Activated naive CD8-positive, alpha-beta T cell treated with anti-CD3 and anti-CD28 coated beads, Interleukin-2, amount 50 U/mL, for 24 hours (primary cell): ENCODE results near the gene DOK5.
"Not testable (repeated sequence)": the region's sequence is repeated elsewhere in the genome, so short reads cannot be mapped to it uniquely, and the experiment has no call there.

Experiments used
- ATAC-seq: fragments of 150-1000 bp; cut with Tn5 transposase; one replicate; pipeline ENCODE4 v1.10.0; 2021
- DNase-seq: peaks from one replicate; pipeline ENCODE4 v3.0.0; 2021
- H3K27ac Mint-ChIP-seq: one replicate; pipeline ENCODE4 v1.8.0; 2021; ENCODE audit warnings: mild to moderate bottlenecking, mixed read lengths
- H3K27me3 Mint-ChIP-seq: one replicate; pipeline ENCODE4 v1.8.0; 2021; ENCODE audit warnings: mixed read lengths
- H3K36me3 Mint-ChIP-seq: one replicate; pipeline ENCODE4 v1.8.0; 2021; ENCODE audit warnings: low read depth, mixed read lengths
- H3K4me1 Mint-ChIP-seq: one replicate; pipeline ENCODE4 v1.8.0; 2021; ENCODE audit warnings: mixed read lengths
- H3K4me3 Mint-ChIP-seq: one replicate; pipeline ENCODE4 v1.8.0; 2021; ENCODE audit warnings: mild to moderate bottlenecking, moderate library complexity, mixed read lengths
- H3K9me3 Mint-ChIP-seq: one replicate; pipeline ENCODE4 v1.8.0; 2021; ENCODE audit warnings: mixed read lengths

Gene DOK5

DNA sequence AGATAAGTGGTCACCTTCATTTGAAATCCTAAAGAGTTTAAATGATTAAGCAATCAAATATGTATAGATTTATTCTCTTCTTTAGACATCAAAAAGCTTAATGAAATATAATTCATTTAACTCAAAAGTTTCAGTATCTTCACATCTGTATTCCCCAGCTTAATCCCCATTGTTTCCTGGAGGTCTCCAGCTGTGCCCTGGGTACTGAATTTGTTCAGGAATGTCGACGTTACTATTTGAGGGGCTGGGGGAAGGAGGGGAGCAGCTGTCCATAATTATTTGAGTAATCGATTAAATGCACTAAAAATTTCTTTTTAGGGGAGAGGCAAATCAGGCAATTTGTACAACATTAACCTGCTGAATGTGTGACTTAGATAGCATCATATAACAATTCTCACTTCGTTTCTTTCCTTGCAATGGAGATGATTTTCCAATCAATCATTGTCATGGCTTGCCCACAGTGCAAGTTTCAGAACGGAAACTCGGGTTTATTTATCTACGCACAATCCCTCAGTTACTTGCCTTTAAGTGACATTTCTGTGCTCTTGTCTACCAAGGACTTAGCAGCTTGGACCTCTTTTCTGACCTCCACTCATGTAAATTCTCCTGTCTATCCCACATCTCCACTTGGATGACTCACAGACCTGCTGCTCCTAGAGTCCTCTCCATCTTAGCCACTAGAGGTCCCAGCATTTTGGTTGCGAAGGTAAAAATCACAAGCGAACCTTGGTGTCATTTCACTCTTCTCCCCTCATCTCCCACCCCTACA is 3.9 kb downstream of the DOK5 start:
- DNase-seq = no peak
- ATAC-seq = peak; percentile 24
- Mint-ChIP-seq H3K36me3 (no peaks in the 10 kb centered on the region), H3K27ac (no peak overlapping the region), H3K4me1 (peaks cover 14% of the 10 kb centered on the region), H3K9me3 (peaks cover 6% of the 10 kb centered on the region), H3K4me3 (no peak overlapping the region), H3K27me3 (peaks cover 49% of the 10 kb centered on the region)

DNA sequence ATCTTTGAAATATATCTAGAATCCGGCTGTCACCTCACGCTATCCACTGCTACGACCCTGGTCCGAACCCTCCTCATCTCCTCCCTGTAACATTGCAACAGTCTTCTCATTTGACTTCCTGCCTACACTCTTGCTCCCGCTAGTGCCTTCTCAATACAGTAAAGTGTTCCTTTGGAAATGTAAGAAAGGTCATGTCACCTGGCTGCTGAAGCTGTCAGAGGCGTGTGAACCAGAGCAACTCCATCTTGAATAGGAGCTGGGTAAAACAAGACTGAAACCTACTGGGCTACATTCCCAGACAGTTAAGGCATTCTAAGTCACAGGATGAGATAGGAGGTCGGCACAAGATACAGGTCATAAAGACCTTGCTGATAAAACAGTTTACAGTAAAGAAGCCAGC is 4.5 kb downstream of the DOK5 start:
- ATAC-seq, H3K27ac Mint-ChIP-seq, DNase-seq, H3K9me3 Mint-ChIP-seq, H3K4me3 Mint-ChIP-seq, H3K4me1 Mint-ChIP-seq, H3K36me3 Mint-ChIP-seq: not testable (repeated sequence)
- H3K27me3 Mint-ChIP-seq = peaks cover 43% of the 10 kb centered on the region

DNA sequence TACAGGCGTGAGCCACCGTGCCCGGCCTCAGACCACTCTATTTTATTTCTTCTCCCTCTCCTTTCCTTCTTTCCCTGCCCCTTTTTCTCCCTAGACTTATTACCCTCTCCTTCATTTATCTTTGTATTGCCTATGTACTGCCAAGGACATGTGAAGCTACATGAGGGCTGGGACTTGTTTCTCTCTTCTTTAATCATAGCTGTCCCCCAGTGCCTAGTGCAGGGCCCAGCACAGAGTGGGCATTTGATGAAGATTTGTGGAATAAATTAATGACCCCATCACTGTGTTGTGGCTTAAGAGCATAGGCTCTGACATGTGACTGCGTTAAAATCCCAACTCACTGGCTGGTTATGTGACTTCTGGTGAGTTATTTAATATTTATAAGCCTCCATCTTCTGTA is 6.0 kb downstream of the DOK5 start:
- DNase-seq (no peak), ATAC-seq (no peak)
- peaks cover 6% of the 10 kb centered on the region for H3K4me1 Mint-ChIP-seq
- no peaks in the 10 kb centered on the region for H3K36me3 Mint-ChIP-seq
- H3K27me3 Mint-ChIP-seq = peaks cover 33% of the 10 kb centered on the region
- no peak overlapping the region for H3K27ac Mint-ChIP-seq
- H3K4me3 Mint-ChIP-seq = no peak overlapping the region
- H3K9me3 Mint-ChIP-seq = peaks cover 6% of the 10 kb centered on the region

DNA sequence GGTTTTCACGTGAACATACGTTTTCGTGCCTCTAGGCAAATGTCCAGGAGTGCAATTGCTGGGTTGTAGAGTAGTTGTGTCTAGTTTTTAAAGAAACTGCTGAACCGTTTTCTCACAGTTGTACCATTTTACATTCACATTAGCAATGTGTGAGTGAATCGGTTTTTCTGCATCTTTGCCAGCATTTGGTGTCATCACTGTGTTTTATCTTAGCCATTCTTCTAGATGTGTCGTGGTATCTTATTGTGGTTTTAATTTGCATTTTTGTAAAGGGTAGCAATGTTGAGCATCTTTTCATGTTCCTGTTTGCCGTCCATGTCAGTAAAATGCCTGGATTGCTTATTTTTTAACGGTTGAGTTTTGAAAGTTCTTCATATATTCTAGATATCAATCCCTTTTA is 10.2 kb downstream of the DOK5 start:
- no peak overlapping the region for H3K4me3 Mint-ChIP-seq

DNA sequence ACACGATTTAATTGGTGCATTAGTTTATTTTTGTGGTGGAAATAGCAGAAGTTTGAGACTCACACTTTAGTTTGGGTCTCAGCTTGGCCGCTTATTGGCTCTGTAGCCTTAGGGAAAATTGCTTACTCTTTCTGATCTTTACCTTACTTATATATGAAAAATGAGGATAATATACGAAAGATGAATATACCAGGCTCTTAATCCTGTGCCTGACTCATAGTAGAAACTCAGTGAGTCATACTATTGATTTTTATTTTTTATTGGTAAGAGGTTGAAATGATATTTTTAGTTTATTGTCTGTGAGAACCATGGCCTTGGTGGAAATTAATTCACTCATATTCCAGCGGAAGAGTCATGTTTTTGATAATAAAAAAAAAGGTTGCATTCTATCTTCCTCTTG is 11.2 kb downstream of the DOK5 start:
- Mint-ChIP-seq H3K27ac (no peak overlapping the region), H3K36me3 (no peaks in the 10 kb centered on the region), H3K4me3 (no peak overlapping the region), H3K4me1 (no peaks in the 10 kb centered on the region), H3K9me3 (no peaks in the 10 kb centered on the region), H3K27me3 (peaks cover 5% of the 10 kb centered on the region)
- DNase-seq = no peak
- no peak for ATAC-seq

More for the DNA sequence above, 10.2 kb downstream of the DOK5 start:
- H3K9me3 Mint-ChIP-seq = no peaks in the 10 kb centered on the region
- DNase-seq (no peak), ATAC-seq (no peak)
- no peaks in the 10 kb centered on the region for H3K36me3 Mint-ChIP-seq
- no peak overlapping the region for H3K27ac Mint-ChIP-seq
- no peaks in the 10 kb centered on the region for H3K4me1 Mint-ChIP-seq
- H3K27me3 Mint-ChIP-seq = peaks cover 9% of the 10 kb centered on the region

DNA sequence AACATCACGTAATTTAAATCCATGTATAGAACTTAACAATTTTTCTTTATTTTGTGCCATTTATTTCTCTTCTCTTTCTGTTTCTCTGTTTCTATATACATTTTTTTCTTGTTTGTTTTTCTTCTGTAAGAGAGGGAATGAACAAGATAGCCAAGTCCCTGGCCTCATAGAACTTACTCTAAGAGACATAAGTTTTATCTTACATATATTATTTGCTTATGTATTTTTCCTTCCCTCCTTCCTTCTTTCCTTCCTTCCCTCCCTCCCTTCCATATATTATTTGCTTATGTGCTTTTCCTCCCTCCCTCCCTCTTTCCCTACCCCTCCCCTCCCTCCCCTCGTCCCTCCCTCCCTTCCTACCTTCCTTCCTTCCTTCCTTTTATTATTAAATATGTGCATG is 13.0 kb downstream of the DOK5 start:
- ATAC-seq = no peak
- Mint-ChIP-seq H3K9me3 (peaks cover 3% of the 10 kb centered on the region), H3K27me3 (peaks cover 7% of the 10 kb centered on the region), H3K36me3 (no peaks in the 10 kb centered on the region), H3K4me1 (no peaks in the 10 kb centered on the region), H3K27ac (no peak overlapping the region), H3K4me3 (no peak overlapping the region)
- DNase-seq = no peak

DNA sequence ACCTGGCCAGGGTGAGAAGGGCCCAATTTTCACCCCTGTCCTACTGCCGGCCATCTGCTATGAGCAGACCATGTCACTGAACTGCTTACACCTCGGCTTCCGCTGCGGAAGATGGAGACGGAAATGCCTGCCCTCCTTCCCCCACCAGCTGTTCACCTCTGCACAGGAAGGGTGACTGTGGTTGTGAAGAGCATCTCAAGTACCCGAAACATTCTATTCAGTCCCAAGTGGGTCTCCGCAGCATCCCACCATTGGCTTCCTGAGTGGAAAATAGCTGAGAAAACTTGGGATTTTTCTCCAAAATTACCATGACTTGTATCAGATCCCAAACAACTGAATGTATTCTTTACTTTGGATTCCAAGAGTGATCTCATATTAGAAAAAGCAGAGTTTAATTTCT is 16.1 kb downstream of the DOK5 start:
- no peak overlapping the region for H3K27ac Mint-ChIP-seq
- ATAC-seq (no peak), DNase-seq (no peak)
- H3K4me1 Mint-ChIP-seq = no peaks in the 10 kb centered on the region
- H3K4me3 Mint-ChIP-seq = no peak overlapping the region
- peaks cover 10% of the 10 kb centered on the region for H3K27me3 Mint-ChIP-seq
- H3K36me3 Mint-ChIP-seq = no peaks in the 10 kb centered on the region
- H3K9me3 Mint-ChIP-seq = peaks cover 3% of the 10 kb centered on the region

DNA sequence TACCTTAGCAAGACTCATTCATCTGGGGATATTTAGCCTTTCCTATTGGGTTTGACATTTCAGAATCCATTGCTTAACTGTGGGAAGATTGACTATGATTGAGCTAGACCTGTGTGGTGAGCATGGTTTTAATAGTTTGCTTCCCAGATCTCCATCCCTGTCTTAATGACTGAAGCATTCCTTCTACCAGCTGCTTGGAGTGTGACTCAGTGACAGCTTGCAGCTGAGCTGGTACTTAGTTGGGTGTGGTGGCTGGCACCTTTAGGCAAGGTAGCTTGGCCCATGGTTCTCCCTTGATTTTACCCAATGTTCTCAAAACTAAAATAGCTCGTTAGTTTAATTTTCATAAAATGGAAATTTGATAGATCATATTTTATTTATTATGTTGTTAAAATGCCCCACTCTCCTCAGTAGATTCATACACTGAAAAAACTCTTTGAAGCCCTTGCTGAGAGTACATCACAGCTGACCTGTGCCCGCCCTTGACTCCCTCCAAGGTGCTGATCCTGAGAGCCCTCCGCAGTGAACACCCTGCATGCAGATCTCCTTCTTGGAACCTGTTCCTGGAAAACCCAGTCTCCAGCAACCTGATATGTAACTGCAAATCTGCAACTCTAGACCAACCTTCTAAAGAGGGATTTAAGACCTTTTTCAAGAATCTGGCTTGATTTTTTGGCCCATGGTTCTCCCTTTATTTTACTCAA is 19.1 kb downstream of the DOK5 start:
- Mint-ChIP-seq H3K27ac (no peak overlapping the region), H3K4me1 (no peaks in the 10 kb centered on the region)

DNA sequence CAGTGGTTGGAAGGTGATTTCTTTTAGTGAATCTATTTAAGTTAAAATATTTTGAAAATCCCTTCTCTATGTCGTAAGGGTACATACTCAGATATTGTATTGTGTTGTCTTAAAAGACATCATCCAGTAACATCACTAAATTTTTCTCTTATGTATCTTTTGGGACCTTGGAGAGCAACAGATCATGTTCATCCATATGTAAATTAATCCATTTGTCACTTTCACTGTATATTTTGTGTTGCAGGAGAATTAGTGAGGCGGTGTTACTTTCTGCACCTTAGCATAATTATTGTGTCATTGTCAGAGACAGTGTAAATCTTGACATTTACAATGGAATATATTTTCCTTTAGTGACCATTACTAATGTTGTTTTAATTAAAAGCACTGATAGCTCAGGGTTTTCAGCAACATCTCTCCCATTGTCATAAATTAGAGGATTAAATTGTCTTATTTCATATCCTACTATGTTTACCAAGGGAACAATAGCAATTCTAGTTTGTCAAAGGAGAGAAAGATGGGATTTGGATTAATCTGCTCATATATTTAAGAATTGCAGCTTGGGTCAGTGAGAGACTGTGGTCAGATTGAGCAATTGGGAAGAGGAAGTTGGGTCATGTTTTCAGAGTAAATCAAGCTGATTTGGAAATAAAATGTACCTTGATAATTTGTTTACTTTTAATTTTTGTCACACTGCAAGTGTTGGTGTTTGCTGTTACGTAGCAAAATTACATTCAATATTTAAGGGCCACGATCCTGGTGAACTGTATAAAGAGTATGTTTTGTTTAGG is 22.7 kb downstream of the DOK5 start:
- no peaks in the 10 kb centered on the region for H3K4me1 Mint-ChIP-seq

More for the DNA sequence above, 19.1 kb downstream of the DOK5 start:
- H3K9me3 Mint-ChIP-seq = peaks cover 3% of the 10 kb centered on the region
- peaks cover 12% of the 10 kb centered on the region for H3K27me3 Mint-ChIP-seq
- no peaks in the 10 kb centered on the region for H3K36me3 Mint-ChIP-seq
- H3K4me3 Mint-ChIP-seq = no peak overlapping the region
- DNase-seq (no peak), ATAC-seq (no peak)

DNA sequence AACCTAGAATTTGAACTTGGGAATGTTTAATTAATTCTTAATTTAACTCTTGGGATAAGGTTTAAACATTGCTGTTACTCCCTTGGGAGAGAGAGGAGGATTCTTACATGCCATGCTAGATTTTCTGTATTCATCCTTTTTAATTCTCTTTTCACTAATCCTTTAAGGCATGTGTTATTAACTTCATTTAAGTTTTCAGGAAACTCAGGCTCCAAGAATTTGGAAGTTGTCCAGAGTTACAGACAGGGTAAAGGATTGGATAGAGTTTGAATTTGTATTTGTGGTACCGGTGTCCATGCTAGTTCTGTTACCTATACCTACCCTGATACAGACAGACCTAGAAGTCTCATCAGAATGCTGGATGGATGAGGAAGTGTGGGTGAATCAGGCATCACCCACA is 23.7 kb downstream of the DOK5 start:
- H3K27ac Mint-ChIP-seq = no peak overlapping the region
- H3K4me1 Mint-ChIP-seq = no peaks in the 10 kb centered on the region
- ATAC-seq (no peak), DNase-seq (no peak)
- no peak overlapping the region for H3K4me3 Mint-ChIP-seq
- H3K36me3 Mint-ChIP-seq = no peaks in the 10 kb centered on the region
- H3K9me3 Mint-ChIP-seq = no peaks in the 10 kb centered on the region
- H3K27me3 Mint-ChIP-seq = peaks cover 8% of the 10 kb centered on the region

More for the DNA sequence above, 22.7 kb downstream of the DOK5 start:
- peaks cover 11% of the 10 kb centered on the region for H3K27me3 Mint-ChIP-seq
- H3K4me3 Mint-ChIP-seq = no peak overlapping the region
- ATAC-seq = no peak
- DNase-seq = no peak
- H3K9me3 Mint-ChIP-seq = peaks cover under 1% of the 10 kb centered on the region
- no peak overlapping the region for H3K27ac Mint-ChIP-seq
- no peaks in the 10 kb centered on the region for H3K36me3 Mint-ChIP-seq

DNA sequence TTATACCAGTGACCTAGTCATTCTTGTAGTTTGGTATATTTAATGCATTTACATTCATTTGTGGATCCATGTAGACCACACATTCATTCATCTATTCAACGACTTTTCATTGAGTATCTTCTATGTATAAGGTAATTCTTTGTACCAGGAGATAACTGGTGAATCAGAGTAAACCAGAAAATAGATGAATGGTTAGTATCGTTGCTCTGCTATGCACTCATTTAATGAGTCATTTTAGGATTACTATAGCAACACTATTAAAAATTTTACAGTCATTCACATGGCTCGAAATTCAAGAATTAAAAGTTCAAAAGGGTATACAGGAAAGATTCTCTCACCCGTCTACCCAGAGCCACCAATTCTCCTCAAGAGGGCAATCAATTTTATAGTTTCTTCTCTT is 26.8 kb downstream of the DOK5 start:
- H3K27ac Mint-ChIP-seq = no peak overlapping the region
- H3K4me3 Mint-ChIP-seq = no peak overlapping the region
- H3K27me3 Mint-ChIP-seq = peaks cover 10% of the 10 kb centered on the region
- no peaks in the 10 kb centered on the region for H3K9me3 Mint-ChIP-seq
- ATAC-seq (no peak), DNase-seq (no peak)
- no peaks in the 10 kb centered on the region for H3K4me1 Mint-ChIP-seq
- no peaks in the 10 kb centered on the region for H3K36me3 Mint-ChIP-seq

DNA sequence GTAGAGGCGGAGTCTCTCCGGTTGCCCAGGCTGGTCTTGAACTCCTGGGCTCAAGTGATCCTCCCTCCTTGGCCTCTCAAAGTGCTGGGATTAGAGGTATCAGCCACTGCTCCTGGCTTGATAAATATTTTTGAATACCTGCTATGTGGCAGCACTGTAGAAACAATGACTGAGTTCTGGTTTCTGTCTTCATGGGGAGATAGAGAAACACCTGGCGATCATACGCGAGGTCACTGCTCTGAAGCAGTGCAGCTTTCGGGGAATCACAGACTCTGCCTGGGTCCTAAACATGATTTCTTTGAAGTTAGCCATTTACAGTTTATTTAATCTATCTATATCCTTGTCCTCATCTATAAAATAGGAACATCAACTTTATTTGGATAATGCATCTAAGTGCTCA is 31.2 kb downstream of the DOK5 start:
- peaks cover 4% of the 10 kb centered on the region for H3K27me3 Mint-ChIP-seq
- no peak for ATAC-seq
- H3K4me3 Mint-ChIP-seq = no peak overlapping the region
- H3K4me1 Mint-ChIP-seq = no peaks in the 10 kb centered on the region
- H3K9me3 Mint-ChIP-seq = no peaks in the 10 kb centered on the region
- H3K36me3 Mint-ChIP-seq = no peaks in the 10 kb centered on the region
- no peak for DNase-seq
- H3K27ac Mint-ChIP-seq = no peak overlapping the region

DNA sequence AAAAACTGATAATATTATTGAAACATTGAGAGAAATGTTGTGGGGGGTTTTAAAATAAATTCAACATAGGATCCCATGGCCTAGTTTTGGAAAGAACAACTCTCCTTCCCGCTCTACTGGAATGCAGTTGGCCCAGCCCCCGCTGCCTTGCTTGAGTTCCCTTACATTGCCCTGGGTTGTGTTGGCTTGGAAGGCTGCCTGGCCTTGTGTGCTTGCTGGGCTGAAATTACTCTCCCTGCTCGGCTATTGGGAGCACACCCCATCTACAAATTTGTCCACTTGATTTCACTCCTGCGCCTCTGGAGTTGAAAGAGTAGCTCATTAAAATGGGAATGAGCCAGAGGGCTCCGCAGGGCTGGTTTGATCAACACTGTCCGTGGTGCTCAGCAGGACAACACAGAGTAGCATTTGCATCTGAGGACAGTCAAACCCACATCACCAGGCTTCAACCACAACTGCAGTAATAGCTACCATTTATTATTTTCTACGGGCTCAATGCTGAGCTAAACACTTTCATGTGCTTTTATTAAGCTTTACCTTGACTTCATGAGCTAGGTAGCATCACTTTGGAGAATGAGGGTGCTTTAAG is 35.2 kb downstream of the DOK5 start:
- Mint-ChIP-seq H3K27me3 (peaks cover 4% of the 10 kb centered on the region), H3K4me3 (no peak overlapping the region), H3K27ac (no peak overlapping the region), H3K4me1 (no peaks in the 10 kb centered on the region), H3K36me3 (no peaks in the 10 kb centered on the region), H3K9me3 (peaks cover 6% of the 10 kb centered on the region)
- DNase-seq (no peak), ATAC-seq (no peak)

DNA sequence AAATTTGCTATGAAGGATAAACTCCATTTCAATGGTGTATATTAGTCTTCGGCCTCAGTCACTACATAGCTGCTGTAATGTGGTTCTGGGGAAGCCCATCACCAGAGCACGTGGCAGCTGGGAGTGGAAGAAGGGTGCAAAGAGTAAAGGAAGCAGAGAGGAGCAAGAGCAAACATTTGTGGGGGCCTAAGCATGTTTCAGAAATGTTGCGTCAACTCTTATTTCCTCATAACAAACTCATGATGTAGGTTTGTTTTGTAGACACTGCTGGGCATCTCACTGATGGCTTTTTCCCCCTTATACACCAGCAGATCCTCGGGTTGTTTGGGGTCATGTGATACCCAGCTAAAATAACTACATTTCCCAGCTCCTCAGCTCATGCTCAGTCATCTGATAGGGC is 37.3 kb downstream of the DOK5 start:
- no peak for ATAC-seq
- Mint-ChIP-seq H3K4me3 (no peak overlapping the region), H3K27me3 (peaks cover 2% of the 10 kb centered on the region), H3K4me1 (no peaks in the 10 kb centered on the region), H3K27ac (no peak overlapping the region), H3K36me3 (no peaks in the 10 kb centered on the region), H3K9me3 (peaks cover 6% of the 10 kb centered on the region)
- DNase-seq = no peak
